Stimulated activated CD8-positive, alpha-beta memory T cell treated with anti-CD3 and anti-CD28 coated beads, Interleukin-2, amount 100 ng/mL, for 1 hour (primary cell): ENCODE results near the gene LETM1.

Source experiments
- DNase-seq, 2 donors: peaks; one replicate each; pipeline ENCODE4 v3.0.0-alpha.2; 2020; ENCODE audit warnings: low read depth in 2 of 2

Gene LETM1

GRCh38 chr4:1777822-1778641 is 77.9 kb downstream of the LETM1 start:
- DNase-seq = no peak

DNA sequence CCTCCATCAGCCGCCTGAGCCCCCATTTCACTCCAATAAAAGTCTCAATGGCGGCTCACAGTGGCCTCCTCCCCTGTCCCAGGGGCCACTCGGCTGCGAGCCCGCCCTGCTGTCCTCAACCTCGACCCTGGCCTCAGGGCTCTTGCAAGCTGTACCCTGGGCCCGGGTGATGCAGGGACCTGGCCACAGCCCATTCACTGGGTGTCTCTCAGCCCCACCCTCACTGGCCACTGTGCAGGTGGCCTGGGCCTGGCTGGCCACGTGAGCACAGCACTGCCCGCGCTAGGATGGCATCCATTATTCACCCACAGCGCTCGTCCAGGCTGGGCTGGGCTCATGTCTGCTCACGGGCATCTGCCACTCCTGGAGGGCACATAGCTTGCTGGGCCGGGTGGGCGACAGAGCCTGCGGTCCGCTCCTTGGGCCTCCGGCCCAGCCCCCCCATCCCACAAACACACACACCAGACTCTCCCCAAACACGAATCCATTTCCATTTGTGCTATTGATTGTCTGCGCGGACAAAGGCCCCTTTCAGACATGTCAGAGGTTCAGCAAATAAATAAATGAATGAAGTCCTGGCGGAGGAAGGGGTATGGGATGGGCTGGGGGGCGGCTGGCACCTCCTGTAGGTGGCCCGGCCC is 79.3 kb downstream of the LETM1 start:
- DNase-seq = no peak

GRCh38 chr4:1775731-1776500 is 80.0 kb downstream of the LETM1 start:
- no peak for DNase-seq

GRCh38 chr4:1773754-1774153 is 82.2 kb downstream of the LETM1 start:
- DNase-seq = no peak

DNA sequence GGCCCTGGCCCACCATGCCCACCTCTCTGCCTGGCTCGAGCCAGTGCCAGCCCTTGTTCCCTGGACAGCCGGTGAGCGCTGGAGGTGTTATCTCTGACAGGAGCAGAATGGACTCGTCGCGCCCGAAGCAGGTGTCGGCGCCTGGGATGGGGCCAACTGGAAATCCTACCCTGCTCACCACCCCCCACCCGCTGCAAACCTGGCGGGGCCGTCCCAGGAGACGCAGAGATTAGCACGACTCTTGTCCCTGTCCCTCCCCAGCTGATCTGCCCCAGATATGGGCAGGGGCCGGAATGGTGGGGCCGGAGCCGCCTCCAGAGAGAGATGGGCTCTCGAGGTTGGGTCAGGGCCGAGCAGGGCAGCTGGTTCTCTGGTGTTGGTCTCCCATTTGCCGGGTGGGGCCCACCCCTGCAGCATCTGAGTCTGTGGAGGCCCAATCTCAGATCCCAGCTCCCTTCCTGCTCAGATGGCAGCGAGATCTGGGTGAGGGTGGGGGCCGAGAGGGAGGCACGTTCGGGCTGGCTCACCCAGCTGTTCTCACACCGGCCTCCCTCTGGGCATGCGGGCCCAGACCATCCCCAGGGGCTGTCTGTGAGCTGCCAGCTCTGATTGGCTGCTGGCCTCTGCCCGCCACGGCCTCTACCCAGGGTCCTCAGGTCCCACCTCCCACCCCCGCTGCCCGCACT is 83.0 kb downstream of the LETM1 start:
- no peak for DNase-seq

DNA sequence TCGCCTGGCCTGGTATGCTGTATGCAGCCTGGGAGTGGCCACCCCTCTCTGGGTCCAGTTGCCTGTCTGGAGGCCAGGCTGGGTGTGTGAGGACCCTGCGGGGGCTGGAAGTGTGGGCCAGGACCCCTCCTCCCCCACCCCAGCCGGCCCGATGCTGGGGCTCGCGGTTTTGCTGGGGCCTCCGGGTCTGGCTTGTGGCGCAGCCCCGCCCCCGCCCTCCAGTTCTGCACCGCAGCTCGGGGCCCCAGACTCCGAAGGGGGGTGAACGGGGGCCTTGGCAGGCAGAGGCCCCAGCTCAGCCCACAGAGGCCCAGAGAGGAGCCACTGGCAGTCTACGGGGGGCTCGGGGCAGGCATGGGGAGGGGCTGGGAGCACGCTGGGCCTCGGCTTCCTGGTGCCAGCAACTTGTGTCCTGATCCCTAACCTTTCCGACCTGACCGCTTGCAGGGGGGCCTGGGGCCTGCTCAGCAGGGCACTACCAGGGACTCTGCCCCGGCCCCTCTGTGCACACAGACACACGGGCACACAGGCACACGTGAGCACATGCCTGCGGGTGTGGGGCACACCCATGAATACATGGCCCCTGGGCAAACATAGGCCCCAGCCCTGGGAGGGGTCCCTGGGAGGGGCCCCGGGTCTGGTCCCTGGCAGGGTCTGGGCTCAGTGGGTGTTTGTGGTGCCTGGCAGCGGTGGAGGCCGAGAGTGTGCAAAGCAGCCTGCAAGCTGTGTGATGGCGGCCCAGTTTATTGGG is 84.2 kb downstream of the LETM1 start:
- DNase-seq = no peak

DNA sequence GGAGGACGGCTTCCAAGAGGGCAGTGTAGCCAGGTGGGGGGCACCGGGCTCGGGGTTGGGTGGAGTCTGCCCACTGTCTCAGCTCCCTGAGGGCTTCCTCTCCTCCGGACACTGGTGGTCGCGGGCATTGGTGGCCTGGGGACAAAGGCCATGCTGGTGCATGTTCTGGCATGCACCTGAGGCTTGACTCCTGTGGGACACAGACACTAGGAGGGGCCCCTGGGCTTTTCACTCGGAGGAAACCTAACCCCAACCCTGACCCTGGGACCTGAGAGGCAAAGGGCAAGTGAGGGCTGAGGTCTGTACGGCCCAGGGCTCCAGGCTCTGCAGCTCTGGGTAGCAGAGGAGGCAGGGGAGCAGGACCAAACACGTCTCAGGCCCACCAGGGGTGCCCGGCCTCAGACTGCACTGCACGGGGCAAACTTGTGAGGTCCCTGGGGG is 85.1 kb downstream of the LETM1 start:
- no peak for DNase-seq

- no peak for DNase-seq
Measured at GRCh38 chr4:1770245-1770644, 85.7 kb downstream of the LETM1 start.

GRCh38 chr4:1769692-1770091 is 86.3 kb downstream of the LETM1 start:
- no peak for DNase-seq

DNA sequence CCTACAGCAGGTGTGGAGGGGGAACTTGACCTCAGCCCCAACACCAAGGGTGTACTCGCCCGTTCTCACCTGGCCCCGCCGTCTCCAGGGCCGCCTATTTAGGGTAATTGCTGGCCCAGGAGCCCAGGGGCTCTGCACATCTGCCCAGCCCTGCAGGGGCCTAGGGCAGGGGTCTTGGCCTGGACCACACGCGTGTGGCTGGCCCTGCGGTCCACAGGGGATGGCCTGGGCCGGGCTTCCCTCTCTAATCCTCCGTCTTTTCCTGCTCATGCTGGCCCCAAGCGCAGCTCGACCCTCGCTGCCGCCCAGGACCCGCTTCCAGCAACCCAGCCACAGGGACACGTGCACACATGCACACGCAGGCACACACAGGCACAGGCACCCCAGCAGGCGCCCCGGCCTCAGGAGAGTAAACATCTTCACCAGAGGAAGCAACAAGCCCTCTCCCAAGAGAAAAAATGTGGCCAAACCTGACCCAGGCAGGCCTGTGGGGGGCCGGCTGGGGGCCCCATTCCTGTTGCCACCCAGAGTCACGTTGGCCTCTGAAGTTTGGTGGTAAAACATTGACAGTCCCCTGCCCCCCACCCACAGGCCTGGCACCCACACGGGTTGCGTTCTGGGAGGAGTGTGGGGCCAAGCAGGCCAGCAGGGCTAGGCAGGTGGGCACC is 87.5 kb downstream of the LETM1 start:
- DNase-seq = no peak

GRCh38 chr4:1767770-1768366 is 88.1 kb downstream of the LETM1 start:
- DNase-seq = no peak

DNA sequence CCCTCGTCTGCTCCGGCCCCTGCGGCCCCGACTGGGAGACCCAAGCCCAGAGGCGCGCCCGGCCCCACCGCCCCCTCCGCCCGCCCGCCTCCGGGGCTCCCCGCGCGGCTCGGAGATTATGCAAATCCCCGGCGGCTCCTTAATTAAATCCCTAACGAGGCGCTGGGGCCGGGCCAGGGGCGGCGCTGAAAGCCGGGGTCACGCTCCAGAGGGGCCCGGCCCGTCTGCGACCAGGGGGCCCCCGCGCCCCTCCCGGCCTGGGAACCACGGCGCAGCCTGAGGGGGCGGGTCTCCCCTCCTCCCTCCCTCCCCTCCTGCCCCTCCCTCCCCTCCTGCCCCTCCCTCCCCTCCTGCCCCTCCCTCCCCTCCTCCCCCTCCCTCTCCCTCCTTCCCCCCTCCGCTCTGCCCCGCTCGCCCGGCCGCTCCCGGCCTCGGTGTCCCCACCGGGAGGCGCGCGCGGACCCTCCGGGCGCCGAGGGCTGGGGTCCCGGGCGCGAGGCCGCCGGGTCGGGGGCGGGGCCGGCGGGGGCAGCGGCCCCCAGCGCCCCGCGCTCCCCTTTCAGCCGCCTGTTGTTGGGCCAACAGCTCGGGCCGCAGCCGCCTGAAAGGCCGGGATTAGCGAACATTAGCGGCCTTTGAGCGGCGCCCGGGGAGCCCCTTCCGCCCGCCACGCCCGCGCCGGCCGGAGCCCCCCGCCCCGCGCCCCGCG is 88.7 kb downstream of the LETM1 start:
- DNase-seq = no peak

- DNase-seq = no peak
Measured at GRCh38 chr4:1766106-1767060, 89.6 kb downstream of the LETM1 start.

- no peak for DNase-seq
Measured at GRCh38 chr4:1765409-1766072, 90.4 kb downstream of the LETM1 start.

GRCh38 chr4:1764670-1765069 is 91.3 kb downstream of the LETM1 start:
- DNase-seq = no peak

DNA sequence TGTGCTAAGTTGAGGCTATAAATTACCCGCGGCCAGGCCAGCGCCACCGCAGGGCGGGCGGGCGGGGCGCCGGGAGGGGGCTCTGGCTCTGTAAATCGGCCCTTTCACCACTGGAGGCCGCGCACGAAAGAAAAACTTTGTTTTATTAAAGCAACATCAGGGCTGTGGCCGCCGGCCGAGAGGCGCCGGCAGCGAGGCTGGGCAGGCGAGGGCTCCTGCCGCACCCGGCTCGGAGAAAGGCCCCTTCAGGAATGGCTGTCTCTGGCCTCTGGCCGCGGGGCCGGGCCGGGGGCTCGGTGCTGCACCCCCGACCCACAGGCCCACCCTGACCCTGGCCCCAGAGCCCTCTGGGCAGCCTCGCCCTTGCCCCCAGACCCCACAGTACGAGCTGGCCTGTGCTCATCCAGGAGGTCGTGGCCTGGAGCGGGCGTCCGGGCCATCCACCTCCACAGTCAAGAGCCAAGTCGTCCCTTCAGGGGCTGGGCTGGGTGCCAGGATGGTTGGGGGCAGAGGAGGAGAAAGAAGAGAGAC is 92.3 kb downstream of the LETM1 start:
- no peak for DNase-seq

- DNase-seq = no peak
Measured at GRCh38 chr4:1763070-1763549, 92.8 kb downstream of the LETM1 start.
